ENCODE data around the gene EIF2S1.
"Not testable (repeated sequence)": the region's sequence is repeated elsewhere in the genome, so short reads cannot be mapped to it uniquely, and the experiment has no call there.

The EIF2S1 gene

DNA sequence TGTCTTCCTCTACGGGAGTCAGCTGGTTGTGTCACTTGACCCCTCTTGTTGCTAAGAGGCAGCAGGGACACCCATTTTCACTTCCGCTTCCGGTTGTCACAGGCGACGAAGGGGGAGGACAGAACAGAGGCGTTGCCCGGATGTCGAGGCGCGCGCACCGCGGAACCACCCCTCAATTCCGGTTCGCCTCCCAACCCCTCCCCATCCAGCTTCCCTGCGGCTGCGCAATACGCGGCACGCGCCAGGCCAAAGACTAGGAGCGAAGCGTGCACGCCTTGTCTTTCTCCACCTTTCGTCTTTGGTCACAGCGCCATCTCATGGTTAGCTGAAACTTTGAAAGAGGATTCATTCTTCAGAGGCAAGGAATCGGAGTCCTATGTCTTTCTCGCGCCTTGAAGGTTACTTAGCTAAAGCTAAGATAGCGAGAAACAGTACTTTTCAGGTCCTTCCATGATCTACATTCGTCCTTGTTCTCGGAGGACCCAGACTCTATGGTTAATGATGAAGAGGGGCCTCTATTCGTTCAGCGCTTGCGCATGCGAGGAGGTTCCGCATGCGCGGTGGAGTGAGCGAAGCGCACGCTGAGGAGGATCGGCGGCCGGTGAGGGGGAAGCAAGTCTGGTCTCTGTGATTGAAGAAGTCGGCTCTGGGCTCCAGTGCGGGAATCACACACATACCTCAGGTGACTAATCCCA, at the start of gene EIF2S1, which contains the start of gene ATP6V1D:
Gene EIF2S1 (plus strand): TSS at position 554 of the 695 bp plus-strand sequence. CDS start 4,440 bp downstream, outside the sequence.
Gene ATP6V1D (minus strand): TSS at position 30 of the 695 bp plus-strand sequence. CDS start 106 bp downstream, outside the sequence.
- TF ChIP-seq, protein P1, sequence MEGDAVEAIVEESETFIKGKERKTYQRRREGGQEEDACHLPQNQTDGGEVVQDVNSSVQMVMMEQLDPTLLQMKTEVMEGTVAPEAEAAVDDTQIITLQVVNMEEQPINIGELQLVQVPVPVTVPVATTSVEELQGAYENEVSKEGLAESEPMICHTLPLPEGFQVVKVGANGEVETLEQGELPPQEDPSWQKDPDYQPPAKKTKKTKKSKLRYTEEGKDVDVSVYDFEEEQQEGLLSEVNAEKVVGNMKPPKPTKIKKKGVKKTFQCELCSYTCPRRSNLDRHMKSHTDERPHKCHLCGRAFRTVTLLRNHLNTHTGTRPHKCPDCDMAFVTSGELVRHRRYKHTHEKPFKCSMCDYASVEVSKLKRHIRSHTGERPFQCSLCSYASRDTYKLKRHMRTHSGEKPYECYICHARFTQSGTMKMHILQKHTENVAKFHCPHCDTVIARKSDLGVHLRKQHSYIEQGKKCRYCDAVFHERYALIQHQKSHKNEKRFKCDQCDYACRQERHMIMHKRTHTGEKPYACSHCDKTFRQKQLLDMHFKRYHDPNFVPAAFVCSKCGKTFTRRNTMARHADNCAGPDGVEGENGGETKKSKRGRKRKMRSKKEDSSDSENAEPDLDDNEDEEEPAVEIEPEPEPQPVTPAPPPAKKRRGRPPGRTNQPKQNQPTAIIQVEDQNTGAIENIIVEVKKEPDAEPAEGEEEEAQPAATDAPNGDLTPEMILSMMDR (IDR thresholded peaks at IDR 0.05; ENCODE audit: unreplicated experiment in 3 of 3) = peak; percentile 100
- Mint-ChIP-seq H3K4me3 (peak within 1 kb of the TSS; percentile 99 to 100 (median 99)), H3K27ac (peak within 1 kb of the TSS; percentile 98 to 100 (median 99))

DNA sequence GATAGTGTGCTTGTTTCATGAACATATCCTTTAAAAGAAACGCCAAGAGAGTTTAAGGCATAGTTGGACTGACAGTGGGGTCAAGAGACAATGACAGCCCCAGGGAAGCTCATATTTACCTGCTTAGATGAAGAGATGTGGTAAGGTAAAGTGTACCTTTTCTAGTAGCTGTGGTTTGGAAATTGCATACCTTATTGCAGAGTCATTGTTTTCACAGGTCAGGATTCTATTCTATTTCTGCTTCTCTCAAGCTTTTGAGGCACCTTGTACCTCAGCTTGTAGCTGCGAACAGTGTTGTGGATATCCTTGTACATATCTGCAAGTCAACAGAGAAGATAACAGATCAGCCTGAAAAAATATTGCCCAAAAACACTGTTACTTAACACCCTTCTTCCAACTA, 48.3 kb upstream of the EIF2S1 start:
- no peak overlapping the region for H3K4me3 Mint-ChIP-seq
- H3K9me3 Mint-ChIP-seq = no peaks in the 10 kb centered on the region
- no peaks in the 10 kb centered on the region for H3K27me3 Mint-ChIP-seq (ENCODE audit: low read depth)
- H3K4me1 Mint-ChIP-seq = no peaks in the 10 kb centered on the region
- TF ChIP-seq, protein P1 (IDR thresholded peaks at IDR 0.05; ENCODE audit: unreplicated experiment in 3 of 3) = no peak
- peaks cover 36% of the 10 kb centered on the region for H3K36me3 Mint-ChIP-seq (ENCODE audit: low read depth)
- no peak overlapping the region for H3K27ac Mint-ChIP-seq

More for the DNA sequence above, at the start of gene EIF2S1, which contains the start of gene ATP6V1D:
- Mint-ChIP-seq H3K4me1 (peaks cover 56% of the 10 kb centered on the region), H3K9me3 (no peaks in the 10 kb centered on the region), H3K36me3 (ENCODE audit: low read depth) (peaks cover 9% of the 10 kb centered on the region), H3K27me3 (ENCODE audit: low read depth) (no peaks in the 10 kb centered on the region)

DNA sequence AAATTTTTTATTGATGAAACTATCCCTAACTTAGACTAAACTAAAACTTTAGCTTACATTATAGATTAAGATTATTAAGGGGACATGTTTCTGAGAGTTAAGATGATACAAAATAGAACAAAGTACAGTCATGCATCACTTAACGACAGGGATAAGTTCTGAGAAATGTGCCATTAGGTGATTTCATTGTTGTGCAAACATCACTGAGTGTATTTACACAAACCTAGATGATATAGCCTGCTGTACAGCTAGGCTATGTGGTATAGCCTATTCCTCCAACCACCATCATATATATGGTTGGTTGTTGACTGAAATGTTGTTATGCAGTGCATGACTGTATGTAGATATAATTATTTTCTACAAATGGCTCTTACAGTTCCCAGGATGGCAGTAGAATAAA, 47.0 kb upstream of the EIF2S1 start:
- Mint-ChIP-seq H3K9me3 (no peaks in the 10 kb centered on the region), H3K4me1 (no peaks in the 10 kb centered on the region), H3K27me3 (ENCODE audit: low read depth) (no peaks in the 10 kb centered on the region), H3K4me3 (no peak overlapping the region), H3K27ac (no peak overlapping the region), H3K36me3 (ENCODE audit: low read depth) (peaks cover 40% of the 10 kb centered on the region)
- TF ChIP-seq, protein P1 (IDR thresholded peaks at IDR 0.05; ENCODE audit: unreplicated experiment in 3 of 3) = no peak

DNA sequence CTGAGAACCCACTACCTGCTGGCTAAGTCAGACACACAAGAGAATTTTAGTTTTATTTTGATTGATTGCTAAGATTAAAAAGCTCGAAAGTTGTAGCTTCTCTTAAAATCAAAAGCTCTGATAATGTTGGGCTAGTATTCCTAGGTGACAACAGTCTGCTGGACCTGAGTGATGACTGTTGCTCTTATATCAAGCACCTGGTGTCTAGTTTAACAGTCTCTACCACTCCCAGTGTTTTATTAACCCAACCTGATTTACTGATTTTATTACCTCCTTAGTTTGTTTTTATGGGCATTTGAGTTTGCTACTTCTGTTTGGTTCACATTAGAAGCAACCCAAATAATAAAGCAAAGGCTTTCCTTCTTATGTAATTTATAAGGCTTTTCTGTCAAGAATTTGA, 42.3 kb upstream of the EIF2S1 start:
- no peak overlapping the region for H3K4me3 Mint-ChIP-seq
- H3K9me3 Mint-ChIP-seq = no peaks in the 10 kb centered on the region
- H3K36me3 Mint-ChIP-seq (ENCODE audit: low read depth) = peaks cover 53% of the 10 kb centered on the region
- peaks cover 5% of the 10 kb centered on the region for H3K4me1 Mint-ChIP-seq
- H3K27me3 Mint-ChIP-seq (ENCODE audit: low read depth) = no peaks in the 10 kb centered on the region
- TF ChIP-seq, protein P1 (IDR thresholded peaks at IDR 0.05; ENCODE audit: unreplicated experiment in 3 of 3) = no peak
- H3K27ac Mint-ChIP-seq = no peak overlapping the region

DNA sequence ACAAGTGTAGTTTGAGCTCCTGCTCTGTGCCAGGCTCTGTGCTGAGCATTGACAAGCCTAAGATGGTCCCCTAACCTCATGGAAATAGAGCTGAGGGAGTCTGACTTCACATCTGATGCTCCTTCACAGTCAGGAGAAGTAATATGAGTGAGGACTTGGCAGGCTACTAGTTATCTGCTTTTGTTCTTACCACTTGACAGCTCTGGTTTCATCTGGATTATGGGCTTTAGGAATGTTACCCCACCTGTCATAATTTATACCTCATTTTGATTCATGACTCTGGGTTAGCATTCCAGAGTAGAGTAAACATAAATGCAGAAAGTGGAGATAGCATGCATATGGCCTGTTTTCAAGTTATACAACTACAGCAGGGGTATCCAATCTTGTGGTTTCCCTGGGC, 41.0 kb upstream of the EIF2S1 start:
- H3K9me3 Mint-ChIP-seq = no peaks in the 10 kb centered on the region
- no peaks in the 10 kb centered on the region for H3K27me3 Mint-ChIP-seq (ENCODE audit: low read depth)
- H3K4me3 Mint-ChIP-seq = no peak overlapping the region
- no peak overlapping the region for H3K27ac Mint-ChIP-seq
- peaks cover 5% of the 10 kb centered on the region for H3K4me1 Mint-ChIP-seq
- H3K36me3 Mint-ChIP-seq (ENCODE audit: low read depth) = peaks cover 44% of the 10 kb centered on the region
- TF ChIP-seq, protein P1 (IDR thresholded peaks at IDR 0.05; ENCODE audit: unreplicated experiment in 3 of 3) = no peak

DNA sequence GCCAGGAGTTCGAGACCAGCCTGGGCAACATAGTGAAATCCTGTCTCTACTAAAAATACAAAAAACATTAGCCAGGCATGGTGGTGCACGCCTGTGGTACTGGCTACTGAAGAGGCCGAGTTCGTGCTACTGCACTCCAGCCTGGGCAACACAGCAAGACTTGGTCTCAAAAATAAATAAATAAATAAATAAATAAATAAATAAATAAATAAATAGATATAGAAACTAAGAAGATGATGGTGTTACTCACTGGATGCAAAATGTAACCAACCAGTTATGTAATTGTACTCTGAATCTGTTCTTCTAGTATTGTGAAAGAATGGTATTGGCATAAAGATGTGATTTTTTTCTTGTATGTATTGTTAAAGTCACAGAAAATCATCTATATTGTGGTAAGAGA, 30.5 kb upstream of the EIF2S1 start:
- not testable (repeated sequence) for H3K9me3 Mint-ChIP-seq; H3K27me3 Mint-ChIP-seq (ENCODE audit: low read depth); H3K4me3 Mint-ChIP-seq; H3K27ac Mint-ChIP-seq; H3K4me1 Mint-ChIP-seq
- peaks cover 79% of the 10 kb centered on the region for H3K36me3 Mint-ChIP-seq (ENCODE audit: low read depth)

All from nephron (organoid).